HG03342 (cell line): ENCODE measurements around the gene TBC1D22A.

Experiments used
- ATAC-seq: cut with Tn5 transposase; IDR thresholded peaks from one replicate; pipeline ENCODE4 v1.9.1; 2021; ENCODE audit warnings: mild to moderate bottlenecking, moderate library complexity; ENCODE audit not compliant: unreplicated experiment

TBC1D22A gene

GRCh38 chr22:47143249-47143938 is 380.9 kb downstream of the TBC1D22A start:
- no peak for ATAC-seq

GRCh38 chr22:47144076-47144765 is 381.8 kb downstream of the TBC1D22A start:
- no peak for ATAC-seq

GRCh38 chr22:47144791-47145425 is 382.5 kb downstream of the TBC1D22A start:
- no peak for ATAC-seq

- ATAC-seq = no peak
Measured at GRCh38 chr22:47145883-47146282, 383.4 kb downstream of the TBC1D22A start.

GRCh38 chr22:47146391-47146790 is 383.9 kb downstream of the TBC1D22A start:
- ATAC-seq = no peak

- no peak for ATAC-seq
Measured at GRCh38 chr22:47146941-47147340, 384.5 kb downstream of the TBC1D22A start.

- no peak for ATAC-seq
Measured at GRCh38 chr22:47147572-47147971, 385.1 kb downstream of the TBC1D22A start.

- ATAC-seq = no peak
Measured at GRCh38 chr22:47148510-47148909, 386.1 kb downstream of the TBC1D22A start.

- no peak for ATAC-seq
Measured at GRCh38 chr22:47148956-47149728, 386.7 kb downstream of the TBC1D22A start.

- no peak for ATAC-seq
Measured at GRCh38 chr22:47149976-47150375, 387.5 kb downstream of the TBC1D22A start.

- no peak for ATAC-seq
Measured at GRCh38 chr22:47150426-47150825, 388.0 kb downstream of the TBC1D22A start.

GRCh38 chr22:47151064-47151463 is 388.6 kb downstream of the TBC1D22A start:
- ATAC-seq = no peak

- no peak for ATAC-seq
Measured at GRCh38 chr22:47151490-47151889, 389.0 kb downstream of the TBC1D22A start.

- ATAC-seq = no peak
Measured at GRCh38 chr22:47152236-47152635, 389.8 kb downstream of the TBC1D22A start.

GRCh38 chr22:47152938-47153337 is 390.5 kb downstream of the TBC1D22A start:
- ATAC-seq = no peak

GRCh38 chr22:47153854-47154525 is 391.5 kb downstream of the TBC1D22A start:
- no peak for ATAC-seq

GRCh38 chr22:47154621-47155081 is 392.2 kb downstream of the TBC1D22A start:
- ATAC-seq = no peak

- no peak for ATAC-seq
Measured at GRCh38 chr22:47155131-47155885, 392.9 kb downstream of the TBC1D22A start.

GRCh38 chr22:47155912-47156311 is 393.5 kb downstream of the TBC1D22A start:
- no peak for ATAC-seq
